NCI-H187 treated with DMSO at 0.1 percent for 48 hours (cell line): Measurements from ENCODE around the gene IFNG-AS1.

Source experiments
- DNase-seq: peaks from one replicate; lab custom pipeline; 2025; lab: John Stamatoyannopoulos, UW

IFNG-AS1 gene

GRCh38 chr12:67994046-67994445 is 4.8 kb downstream of the IFNG-AS1 start:
- no peak for DNase-seq

- no peak for DNase-seq
Measured at GRCh38 chr12:67996347-67996746, 7.1 kb downstream of the IFNG-AS1 start.

GRCh38 chr12:67998379-67998778 is 9.1 kb downstream of the IFNG-AS1 start:
- DNase-seq: no peak

DNA sequence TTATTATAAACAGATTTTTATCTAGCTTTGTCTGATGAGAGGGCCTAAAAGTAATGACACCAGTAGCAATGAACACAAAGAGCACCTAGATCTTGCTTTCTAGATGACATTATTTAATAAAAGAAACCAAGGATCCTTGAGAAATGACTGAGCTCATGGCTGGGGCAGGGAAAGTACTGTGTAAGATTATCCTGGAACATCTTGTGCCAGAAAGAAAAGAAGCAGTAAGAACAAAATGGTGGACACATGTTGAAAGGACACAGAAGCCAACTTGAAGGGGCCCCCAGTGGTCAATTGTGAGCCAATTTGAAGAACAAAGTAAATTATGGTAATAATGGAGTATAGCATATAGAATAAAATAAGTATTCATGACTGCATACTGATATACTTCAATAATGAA is 10.0 kb downstream of the IFNG-AS1 start:
- no peak for DNase-seq

DNA sequence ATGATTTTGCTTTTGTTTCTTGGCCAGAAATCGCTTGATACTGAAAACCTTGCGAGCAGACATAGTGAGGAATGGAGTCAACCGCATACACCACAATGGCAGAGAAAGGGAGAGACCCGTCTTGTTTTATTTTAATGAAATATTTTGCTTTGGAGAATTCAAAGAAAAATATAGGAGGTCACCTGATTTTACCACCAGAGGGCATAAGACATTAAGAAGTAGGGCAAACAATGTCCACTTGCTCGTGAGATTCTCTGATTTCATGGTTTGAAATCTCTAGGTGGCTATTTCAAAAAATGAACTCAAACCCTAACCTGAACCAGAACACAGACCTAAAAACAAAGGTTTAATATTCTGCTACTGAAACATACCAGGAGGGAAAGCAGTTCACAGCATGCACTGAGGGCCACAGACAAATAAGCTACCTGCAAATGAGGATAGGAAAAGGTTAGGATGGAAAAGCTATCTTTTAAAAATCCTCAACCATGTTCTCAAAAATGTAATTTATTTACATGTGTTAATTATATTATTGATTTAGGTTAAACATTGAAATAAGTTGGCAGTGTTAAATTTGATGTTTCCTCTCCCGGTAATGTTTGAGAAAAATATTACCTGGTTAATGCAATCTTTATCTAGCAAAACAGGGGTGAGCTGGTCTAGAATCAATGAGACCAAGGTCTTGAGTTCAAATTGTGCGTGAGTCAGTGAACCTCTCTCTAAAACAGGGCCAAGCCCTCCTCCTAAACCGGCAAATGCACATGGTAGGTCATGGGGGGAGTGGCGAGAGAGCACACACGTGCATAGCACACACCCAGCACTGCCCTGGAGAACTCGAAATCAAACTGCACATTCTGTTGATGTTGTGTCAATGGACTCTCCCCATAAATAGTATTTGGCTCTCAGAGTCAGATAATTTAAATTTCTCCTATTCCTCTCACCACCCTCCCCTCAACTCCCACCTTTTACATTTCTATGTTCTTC is 12.5 kb downstream of the IFNG-AS1 start:
- DNase-seq: no peak

- no peak for DNase-seq
Measured at GRCh38 chr12:68003777-68004176, 14.5 kb downstream of the IFNG-AS1 start.

GRCh38 chr12:68007033-68007432 is 17.8 kb downstream of the IFNG-AS1 start:
- DNase-seq: no peak

- no peak for DNase-seq
Measured at GRCh38 chr12:68007466-68007865, 18.2 kb downstream of the IFNG-AS1 start.

DNA sequence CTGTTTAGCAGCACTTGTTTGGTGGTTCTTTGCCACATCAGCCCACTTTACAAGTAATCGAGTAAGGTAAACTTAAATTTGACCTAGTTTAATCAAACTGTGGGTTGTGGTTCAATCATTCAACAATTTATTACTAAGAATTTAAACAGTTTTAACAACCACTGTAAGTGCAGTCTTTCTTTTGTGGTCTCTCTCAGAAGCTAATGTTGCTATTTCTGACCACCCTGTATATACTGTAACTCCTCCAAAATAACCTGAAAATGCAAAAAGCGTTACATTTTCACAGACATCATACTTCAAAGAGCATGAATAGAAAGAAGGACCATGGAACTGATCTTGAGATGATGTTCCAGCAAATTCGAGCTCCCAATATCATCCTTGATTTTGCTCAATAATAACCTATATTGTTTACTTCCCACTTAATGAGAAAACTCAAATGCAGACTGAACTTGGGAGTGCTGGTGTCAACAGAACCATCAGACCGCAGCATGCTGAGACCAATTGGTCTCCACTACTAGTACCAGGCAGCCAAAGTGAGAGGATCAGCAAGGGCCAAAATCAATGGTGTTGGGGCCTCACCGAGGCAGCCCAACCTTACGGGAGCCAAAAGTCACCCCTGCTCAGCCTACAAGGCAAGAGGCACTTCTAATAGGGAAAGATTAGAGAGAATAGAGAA is 22.1 kb downstream of the IFNG-AS1 start:
- DNase-seq: no peak

DNA sequence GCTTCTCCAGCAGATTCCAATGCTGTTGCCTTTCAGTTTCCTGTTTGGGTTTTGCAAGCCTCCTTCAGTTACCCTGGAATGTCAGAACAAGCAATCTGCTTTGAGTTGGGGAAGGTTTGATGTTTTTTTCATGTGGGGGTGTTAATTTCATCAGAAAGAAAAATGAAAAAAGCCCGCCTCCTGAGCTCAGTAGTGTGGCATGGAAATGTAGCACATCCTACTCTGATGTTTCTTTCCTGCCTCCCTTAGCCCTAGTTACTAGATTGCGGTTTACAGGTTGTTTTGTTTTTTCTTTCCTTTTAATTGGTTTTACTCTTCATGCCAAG is 22.6 kb downstream of the IFNG-AS1 start:
- DNase-seq: no peak

DNA sequence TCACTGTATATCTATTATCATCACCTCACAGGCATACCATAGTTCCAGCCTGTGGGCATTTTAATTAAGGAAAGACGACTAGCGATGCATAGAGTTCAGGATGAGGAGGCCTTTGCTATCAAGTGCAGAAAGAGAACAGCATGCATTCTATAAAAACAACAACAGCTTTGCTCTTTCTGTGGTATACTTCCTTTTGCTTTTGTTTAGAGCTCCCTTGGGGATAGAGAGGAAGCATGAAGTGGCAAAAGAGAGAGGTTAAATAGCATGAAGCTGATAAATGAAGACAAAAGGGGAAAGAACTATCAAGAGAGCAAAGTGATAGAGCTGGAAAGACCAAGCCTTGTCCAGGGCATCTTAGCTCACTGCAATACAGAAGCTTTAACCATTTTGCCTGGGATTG is 23.5 kb downstream of the IFNG-AS1 start:
- DNase-seq: no peak

- DNase-seq: no peak
Measured at GRCh38 chr12:68013181-68013580, 23.9 kb downstream of the IFNG-AS1 start.

GRCh38 chr12:68016136-68016535 is 26.9 kb downstream of the IFNG-AS1 start:
- no peak for DNase-seq

DNA sequence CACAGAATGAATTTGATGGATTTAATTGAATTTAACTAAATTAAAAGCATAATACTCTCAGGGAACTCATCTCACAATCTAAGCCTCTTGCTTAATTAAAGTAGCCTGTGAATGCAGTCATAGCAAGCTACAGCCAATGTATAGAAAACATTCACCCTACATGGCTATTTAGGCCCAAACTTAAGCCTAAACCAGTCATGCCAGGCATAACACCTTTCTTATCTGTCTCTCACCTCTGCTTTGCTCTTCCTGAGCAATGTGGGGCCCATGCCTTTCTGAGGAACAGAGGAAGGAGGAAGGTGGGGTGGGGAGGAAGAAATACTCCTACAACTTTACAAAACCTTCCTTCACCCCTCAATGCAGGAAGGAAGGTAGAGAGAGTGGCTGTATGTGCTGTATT is 29.1 kb downstream of the IFNG-AS1 start:
- no peak for DNase-seq

GRCh38 chr12:68020049-68020448 is 30.8 kb downstream of the IFNG-AS1 start:
- DNase-seq: no peak

- no peak for DNase-seq
Measured at GRCh38 chr12:68020699-68021098, 31.5 kb downstream of the IFNG-AS1 start.

DNA sequence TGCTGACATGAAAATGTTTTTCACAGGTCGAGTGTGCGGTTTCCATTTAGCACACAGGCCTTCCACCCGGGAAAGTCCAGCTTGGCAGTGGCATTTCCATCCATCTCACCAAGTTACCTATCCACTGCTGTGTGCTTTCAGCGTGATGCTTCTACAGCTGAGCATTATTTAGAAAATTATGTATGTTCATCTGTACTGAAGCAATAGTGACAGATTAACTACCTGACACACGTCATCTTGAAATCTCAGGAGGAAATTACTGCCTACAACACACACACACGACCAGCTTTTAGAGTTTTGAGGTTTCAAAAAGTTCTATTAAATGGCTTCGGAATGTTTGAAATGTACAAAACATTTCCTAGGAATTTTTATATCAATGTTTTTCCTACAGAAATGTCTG is 39.4 kb downstream of the IFNG-AS1 start:
- no peak for DNase-seq

DNA sequence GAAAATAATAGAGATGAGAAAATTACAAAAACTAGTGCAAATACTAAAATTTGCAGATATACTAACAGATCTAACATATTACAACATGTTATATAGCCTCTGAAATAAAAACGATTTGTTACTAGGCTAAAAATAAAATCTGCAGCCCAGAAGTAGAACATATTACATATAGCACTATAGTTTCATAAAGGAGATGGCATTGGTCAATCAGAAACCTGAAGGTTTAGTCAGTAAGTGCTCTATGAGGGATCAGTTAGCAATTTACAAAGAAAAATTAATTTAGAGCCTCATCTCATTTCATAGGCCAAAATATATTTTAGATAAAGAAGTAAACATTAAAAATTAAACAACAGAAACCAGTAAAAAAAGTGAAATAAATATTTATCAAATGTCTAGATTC is 41.0 kb downstream of the IFNG-AS1 start:
- no peak for DNase-seq

DNA sequence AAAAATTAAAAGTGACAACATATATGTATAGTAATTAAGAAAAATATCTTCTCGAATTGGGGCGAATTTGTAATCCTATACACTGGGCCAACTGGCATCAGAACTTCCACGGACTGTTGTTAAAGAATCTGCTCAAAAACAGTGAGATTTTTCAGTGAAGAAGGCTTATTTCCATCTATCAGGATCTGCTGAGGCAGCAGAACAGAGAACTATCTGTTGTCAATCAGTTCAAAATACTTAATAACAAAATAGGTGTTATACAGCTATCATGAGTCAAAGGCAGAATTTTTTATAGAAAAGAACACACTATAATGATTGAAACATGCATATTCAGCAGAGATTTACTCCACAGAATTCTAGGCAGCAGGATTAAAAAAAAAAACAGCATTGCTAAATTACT is 41.9 kb downstream of the IFNG-AS1 start:
- DNase-seq: no peak

- no peak for DNase-seq
Measured at GRCh38 chr12:68031881-68032739, 42.9 kb downstream of the IFNG-AS1 start.

DNA sequence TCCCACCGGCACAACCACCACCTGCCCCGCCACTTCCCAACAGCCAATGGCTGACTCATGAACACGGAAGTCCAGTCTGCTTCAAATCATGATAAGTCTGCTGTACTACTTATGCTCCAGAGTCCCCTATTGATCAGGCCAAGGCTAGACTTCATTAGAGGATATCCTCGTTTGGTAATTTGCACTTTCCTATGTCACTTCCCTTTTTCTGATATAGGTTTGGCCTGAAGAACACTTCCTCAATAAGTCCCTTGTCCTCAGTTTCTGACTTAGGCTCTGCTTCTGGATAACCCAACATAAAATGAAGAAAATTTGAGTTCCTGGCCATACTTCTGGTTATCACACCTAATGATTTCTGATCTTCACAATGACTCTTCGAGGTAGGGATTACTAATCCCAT is 45.3 kb downstream of the IFNG-AS1 start:
- DNase-seq: no peak

DNA sequence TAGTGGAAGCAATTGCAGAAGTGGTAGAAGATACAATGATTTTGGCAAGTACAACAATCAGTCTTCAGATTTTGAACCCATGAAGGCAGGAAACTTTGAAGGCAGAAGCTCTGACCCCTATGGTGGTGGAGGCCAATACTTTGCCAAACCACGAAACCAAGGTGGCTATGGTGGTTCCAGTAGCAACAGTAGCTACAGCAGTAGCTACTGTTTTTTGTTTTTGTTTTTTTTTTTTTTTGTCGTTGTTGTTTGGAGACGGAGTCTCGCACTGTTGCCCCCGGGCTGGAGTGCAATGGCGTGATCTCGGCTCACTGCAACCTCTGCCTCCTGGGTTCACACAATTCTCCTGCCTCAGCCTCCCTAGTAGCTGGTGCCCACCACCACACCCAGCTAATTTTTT is 47.4 kb downstream of the IFNG-AS1 start:
- no peak for DNase-seq
